ENCODE results near the gene NUP54.

The NUP54 gene

GRCh38 chr4:76096076-76096475 lies 52.1 kb downstream of the NUP54 start:
- no peaks in the 10 kb centered on the region for H3K79me2 ChIP-seq (ENCODE audit: control insufficient read depth, insufficient read depth, low read length, unreplicated experiment)
- H3K36me3 ChIP-seq (ENCODE audit: insufficient read depth, low read length): no peaks in the 10 kb centered on the region
- H3K4me1 ChIP-seq (ENCODE audit: control insufficient read depth, insufficient read depth, low read length, unreplicated experiment): peaks cover 1% of the 10 kb centered on the region
- no peaks in the 10 kb centered on the region for H3K27me3 ChIP-seq (ENCODE audit: insufficient read depth, low read length)
- H2AFZ ChIP-seq (ENCODE audit: low read length, unreplicated experiment): no peak overlapping the region
- H3K4me3 ChIP-seq (ENCODE audit: low read depth, low read length): no peak overlapping the region
- H3K27ac ChIP-seq (ENCODE audit: low read depth, low read length): no peak overlapping the region

DNA sequence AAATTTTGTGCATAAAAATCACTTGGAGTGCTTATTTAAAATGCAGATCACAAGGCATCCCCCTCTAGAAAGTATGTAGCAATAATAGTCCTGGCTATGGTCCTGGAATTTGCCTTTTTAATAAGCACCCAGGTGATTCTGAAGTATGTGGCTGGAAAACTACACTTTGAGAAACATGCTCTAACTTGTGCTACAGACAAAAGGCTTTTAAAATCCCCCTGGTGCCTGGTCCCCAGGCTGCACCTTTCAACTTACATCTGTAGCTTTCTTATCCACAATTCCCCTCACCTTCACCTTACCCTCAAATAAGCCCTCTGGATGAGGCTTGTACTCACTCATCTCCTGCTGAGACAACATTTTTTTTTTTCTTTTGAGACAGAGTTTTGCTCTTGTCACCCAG lies 52.6 kb downstream of the NUP54 start:
- H2AFZ ChIP-seq (ENCODE audit: low read length, unreplicated experiment): no peak overlapping the region
- H3K79me2 ChIP-seq (ENCODE audit: control insufficient read depth, insufficient read depth, low read length, unreplicated experiment): no peaks in the 10 kb centered on the region
- H3K4me1 ChIP-seq (ENCODE audit: control insufficient read depth, insufficient read depth, low read length, unreplicated experiment): peaks cover 6% of the 10 kb centered on the region
- no peak overlapping the region for H3K4me3 ChIP-seq (ENCODE audit: low read depth, low read length)
- H3K27me3 ChIP-seq (ENCODE audit: insufficient read depth, low read length): no peaks in the 10 kb centered on the region
- H3K27ac ChIP-seq (ENCODE audit: low read depth, low read length): no peak overlapping the region
- no peaks in the 10 kb centered on the region for H3K36me3 ChIP-seq (ENCODE audit: insufficient read depth, low read length)

DNA sequence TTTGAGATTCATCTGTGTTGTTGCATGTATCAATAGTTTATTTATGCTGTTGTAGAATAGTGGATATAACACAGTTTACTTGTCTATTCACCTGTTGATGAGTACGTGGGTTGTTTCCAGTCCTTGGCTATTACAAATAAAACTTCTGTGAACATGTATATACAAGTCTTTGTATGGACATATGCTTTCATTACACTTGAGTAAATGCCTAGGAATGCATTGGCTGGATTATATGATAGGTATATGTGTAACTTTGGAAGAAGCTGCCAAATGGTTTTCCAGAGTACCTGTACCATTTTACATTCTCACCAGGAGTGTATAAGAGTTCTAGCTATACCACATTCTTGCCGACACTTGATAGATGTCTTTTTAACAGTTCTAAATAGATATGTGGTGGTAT lies 57.1 kb downstream of the NUP54 start:
- H3K79me2 ChIP-seq (ENCODE audit: control insufficient read depth, insufficient read depth, low read length, unreplicated experiment): no peaks in the 10 kb centered on the region
- H3K4me3 ChIP-seq (ENCODE audit: low read depth, low read length): no peak overlapping the region
- peak overlapping the region; percentile 58; the same call in 1 of the 2 replicates for H3K27ac ChIP-seq (ENCODE audit: low read depth, low read length)
- H2AFZ ChIP-seq (ENCODE audit: low read length, unreplicated experiment): no peak overlapping the region
- no peaks in the 10 kb centered on the region for H3K27me3 ChIP-seq (ENCODE audit: insufficient read depth, low read length)
- H3K4me1 ChIP-seq (ENCODE audit: control insufficient read depth, insufficient read depth, low read length, unreplicated experiment): peaks cover 17% of the 10 kb centered on the region
- H3K36me3 ChIP-seq (ENCODE audit: insufficient read depth, low read length): no peaks in the 10 kb centered on the region

DNA sequence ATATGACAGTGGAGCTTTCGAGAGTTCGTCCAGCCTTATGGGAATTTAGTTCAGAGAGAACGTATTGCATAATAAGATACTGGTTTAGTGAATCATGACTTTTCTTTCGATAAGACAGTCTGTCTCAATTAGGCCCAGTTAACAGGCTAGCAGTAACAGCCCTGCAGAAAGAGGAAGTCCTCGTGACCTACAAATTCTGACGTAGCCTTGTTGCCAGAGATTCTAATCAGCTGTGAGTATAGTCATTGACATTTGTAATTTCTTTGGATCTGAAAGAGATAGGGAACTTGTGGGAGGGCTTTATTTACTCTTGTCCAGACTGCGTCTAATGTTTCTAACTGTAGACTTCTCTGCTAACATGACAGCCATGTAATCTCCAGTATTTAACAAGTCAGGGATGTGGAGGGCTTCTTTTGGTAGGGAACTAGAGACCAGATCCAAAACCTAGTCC lies 57.9 kb downstream of the NUP54 start:
- Histone ChIP-seq H3K27me3 (ENCODE audit: insufficient read depth, low read length) (no peaks in the 10 kb centered on the region), H3K4me1 (ENCODE audit: control insufficient read depth, insufficient read depth, low read length, unreplicated experiment) (peaks cover 17% of the 10 kb centered on the region), H3K36me3 (ENCODE audit: insufficient read depth, low read length) (no peaks in the 10 kb centered on the region), H3K4me3 (ENCODE audit: low read depth, low read length) (0 out of 2 replicates have a peak overlapping the region, but pooled peaks have one; percentile 25), H3K79me2 (ENCODE audit: control insufficient read depth, insufficient read depth, low read length, unreplicated experiment) (no peaks in the 10 kb centered on the region), H2AFZ (ENCODE audit: low read length, unreplicated experiment) (peak overlapping the region; percentile 26), H3K27ac (ENCODE audit: low read depth, low read length) (peak overlapping the region; percentile 58)

DNA sequence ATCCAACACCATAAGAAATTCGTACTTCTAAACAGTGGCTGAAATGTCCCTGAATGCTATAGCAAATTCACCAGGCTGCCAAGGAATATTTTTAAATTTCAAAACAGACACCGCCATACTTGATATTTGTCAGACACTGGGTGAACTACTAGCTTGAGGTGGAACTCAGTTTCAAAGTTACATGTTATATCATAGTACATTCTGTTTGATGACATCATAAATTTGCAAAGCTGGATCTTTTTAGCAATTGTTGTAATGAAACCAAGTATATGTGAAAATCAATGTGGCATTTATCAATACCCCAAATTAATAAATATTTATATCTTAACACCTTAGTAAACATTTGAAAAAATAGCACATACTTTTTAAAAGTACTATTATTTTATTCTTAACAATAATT lies 59.5 kb downstream of the NUP54 start:
- no peak overlapping the region for H3K27ac ChIP-seq (ENCODE audit: low read depth, low read length)
- no peaks in the 10 kb centered on the region for H3K27me3 ChIP-seq (ENCODE audit: insufficient read depth, low read length)
- no peaks in the 10 kb centered on the region for H3K79me2 ChIP-seq (ENCODE audit: control insufficient read depth, insufficient read depth, low read length, unreplicated experiment)
- no peak overlapping the region for H3K4me3 ChIP-seq (ENCODE audit: low read depth, low read length)
- peaks cover 17% of the 10 kb centered on the region for H3K4me1 ChIP-seq (ENCODE audit: control insufficient read depth, insufficient read depth, low read length, unreplicated experiment)
- no peaks in the 10 kb centered on the region for H3K36me3 ChIP-seq (ENCODE audit: insufficient read depth, low read length)
- no peak overlapping the region for H2AFZ ChIP-seq (ENCODE audit: low read length, unreplicated experiment)

GRCh38 chr4:76087007-76087769 lies 61.0 kb downstream of the NUP54 start:
- no peaks in the 10 kb centered on the region for H3K27me3 ChIP-seq (ENCODE audit: insufficient read depth, low read length)
- H3K4me1 ChIP-seq (ENCODE audit: control insufficient read depth, insufficient read depth, low read length, unreplicated experiment): peaks cover 17% of the 10 kb centered on the region
- H3K79me2 ChIP-seq (ENCODE audit: control insufficient read depth, insufficient read depth, low read length, unreplicated experiment): no peaks in the 10 kb centered on the region
- H2AFZ ChIP-seq (ENCODE audit: low read length, unreplicated experiment): peak overlapping the region; percentile 78
- H3K27ac ChIP-seq (ENCODE audit: low read depth, low read length): no peak overlapping the region
- H3K36me3 ChIP-seq (ENCODE audit: insufficient read depth, low read length): no peaks in the 10 kb centered on the region
- peak overlapping the region; percentile 26 for H3K4me3 ChIP-seq (ENCODE audit: low read depth, low read length)

DNA sequence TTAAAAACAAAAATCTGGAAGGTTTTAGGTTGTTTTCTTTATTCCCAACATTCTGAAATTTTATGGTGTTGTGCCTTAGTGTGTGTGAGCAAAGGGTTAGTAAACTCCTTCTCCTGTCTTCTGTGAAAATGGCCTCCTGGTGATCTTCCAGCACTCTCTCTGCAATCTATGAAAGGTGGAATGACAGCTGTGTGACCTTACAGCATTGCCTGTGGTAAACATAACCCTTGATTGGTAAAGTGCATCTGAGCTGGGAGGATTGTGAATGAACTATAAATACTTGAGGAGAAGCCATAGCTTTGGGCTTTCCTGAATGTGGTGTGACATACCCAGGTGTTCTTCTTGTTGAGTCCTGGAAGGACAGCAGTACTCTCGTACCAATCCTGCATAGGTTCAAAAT lies 63.7 kb downstream of the NUP54 start:
- Histone ChIP-seq H3K36me3 (ENCODE audit: insufficient read depth, low read length) (no peaks in the 10 kb centered on the region), H2AFZ (ENCODE audit: low read length, unreplicated experiment) (no peak overlapping the region), H3K79me2 (ENCODE audit: control insufficient read depth, insufficient read depth, low read length, unreplicated experiment) (no peaks in the 10 kb centered on the region), H3K4me3 (ENCODE audit: low read depth, low read length) (no peak overlapping the region), H3K4me1 (ENCODE audit: control insufficient read depth, insufficient read depth, low read length, unreplicated experiment) (peaks cover 5% of the 10 kb centered on the region), H3K27me3 (ENCODE audit: insufficient read depth, low read length) (no peaks in the 10 kb centered on the region), H3K27ac (ENCODE audit: low read depth, low read length) (no peak overlapping the region)

GRCh38 chr4:76083386-76083988 lies 64.7 kb downstream of the NUP54 start:
- H3K79me2 ChIP-seq (ENCODE audit: control insufficient read depth, insufficient read depth, low read length, unreplicated experiment): no peaks in the 10 kb centered on the region
- H3K4me1 ChIP-seq (ENCODE audit: control insufficient read depth, insufficient read depth, low read length, unreplicated experiment): peaks cover 5% of the 10 kb centered on the region
- H2AFZ ChIP-seq (ENCODE audit: low read length, unreplicated experiment): no peak overlapping the region
- no peak overlapping the region for H3K27ac ChIP-seq (ENCODE audit: low read depth, low read length)
- no peaks in the 10 kb centered on the region for H3K27me3 ChIP-seq (ENCODE audit: insufficient read depth, low read length)
- H3K36me3 ChIP-seq (ENCODE audit: insufficient read depth, low read length): no peaks in the 10 kb centered on the region
- H3K4me3 ChIP-seq (ENCODE audit: low read depth, low read length): no peak overlapping the region

- Histone ChIP-seq H3K27ac (ENCODE audit: low read depth, low read length) (no peak overlapping the region), H3K4me3 (ENCODE audit: low read depth, low read length) (no peak overlapping the region), H2AFZ (ENCODE audit: low read length, unreplicated experiment) (no peak overlapping the region), H3K36me3 (ENCODE audit: insufficient read depth, low read length) (no peaks in the 10 kb centered on the region), H3K4me1 (ENCODE audit: control insufficient read depth, insufficient read depth, low read length, unreplicated experiment) (no peaks in the 10 kb centered on the region), H3K27me3 (ENCODE audit: insufficient read depth, low read length) (no peaks in the 10 kb centered on the region), H3K79me2 (ENCODE audit: control insufficient read depth, insufficient read depth, low read length, unreplicated experiment) (no peaks in the 10 kb centered on the region)
These were observed 70.1 kb downstream of the NUP54 start for GRCh38 chr4:76078033-76078613.

GRCh38 chr4:76074993-76075600 lies 73.1 kb downstream of the NUP54 start:
- no peak overlapping the region for H3K27ac ChIP-seq (ENCODE audit: low read depth, low read length)
- no peaks in the 10 kb centered on the region for H3K4me1 ChIP-seq (ENCODE audit: control insufficient read depth, insufficient read depth, low read length, unreplicated experiment)
- H3K36me3 ChIP-seq (ENCODE audit: insufficient read depth, low read length): no peaks in the 10 kb centered on the region
- H2AFZ ChIP-seq (ENCODE audit: low read length, unreplicated experiment): no peak overlapping the region
- H3K79me2 ChIP-seq (ENCODE audit: control insufficient read depth, insufficient read depth, low read length, unreplicated experiment): no peaks in the 10 kb centered on the region
- H3K4me3 ChIP-seq (ENCODE audit: low read depth, low read length): no peak overlapping the region
- H3K27me3 ChIP-seq (ENCODE audit: insufficient read depth, low read length): no peaks in the 10 kb centered on the region
